Measurements from ENCODE around the gene CSK.

CSK gene

DNA sequence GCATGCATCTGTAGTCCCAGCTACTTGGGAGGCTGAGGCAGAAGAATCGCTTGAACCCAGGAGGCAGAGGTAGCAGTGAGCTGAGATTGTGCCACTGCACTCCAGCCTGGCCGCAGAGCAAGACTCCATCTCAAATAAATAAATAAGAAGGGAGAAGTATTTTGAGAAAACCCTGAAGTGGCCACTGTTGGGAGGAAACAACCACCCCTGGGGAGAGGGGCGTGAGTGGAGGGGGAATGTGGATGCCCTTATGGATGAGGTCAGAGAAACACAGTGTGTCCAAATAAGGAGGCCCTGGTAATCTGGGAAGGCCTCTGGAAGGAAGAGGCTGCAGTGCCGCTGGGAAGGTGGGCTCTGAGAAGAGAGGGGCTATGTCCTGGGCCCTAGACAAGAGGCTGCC lies 40.4 kb downstream of the CSK start:
- Histone ChIP-seq H3K4me1 (ENCODE audit: control insufficient read depth, low read length) (peaks cover 51% of the 10 kb centered on the region), H4K20me1 (ENCODE audit: control insufficient read depth, insufficient read depth, low read depth, low read length) (no peaks in the 10 kb centered on the region), H3K79me2 (ENCODE audit: control insufficient read depth, low read length) (no peaks in the 10 kb centered on the region), H3K36me3 (ENCODE audit: control insufficient read depth, low read length) (no peaks in the 10 kb centered on the region), H3F3A (ENCODE audit: control insufficient read depth, insufficient read depth) (no peaks in the 10 kb centered on the region), H3K27me3 (ENCODE audit: control insufficient read depth, low read length) (peaks cover 8% of the 10 kb centered on the region; the same call in 1 of the 2 replicates), H3K9me3 (ENCODE audit: control insufficient read depth, insufficient read depth, low read length) (no peaks in the 10 kb centered on the region), H3K4me3 (ENCODE audit: low read length) (no peak overlapping the region), H3K9me2 (replicated peaks; ENCODE audit: control insufficient read depth, low read length) (no peaks in the 10 kb centered on the region), H3K27ac (ENCODE audit: low read depth, low read length) (no peak overlapping the region), H3K4me2 (ENCODE audit: low read length) (no peak overlapping the region)
- no peak for TF ChIP-seq EZH2phosphoT487 (IDR thresholded peaks at IDR 0.05; ENCODE audit: borderline replicate concordance, low read length)
- TF ChIP-seq, protein P1, sequence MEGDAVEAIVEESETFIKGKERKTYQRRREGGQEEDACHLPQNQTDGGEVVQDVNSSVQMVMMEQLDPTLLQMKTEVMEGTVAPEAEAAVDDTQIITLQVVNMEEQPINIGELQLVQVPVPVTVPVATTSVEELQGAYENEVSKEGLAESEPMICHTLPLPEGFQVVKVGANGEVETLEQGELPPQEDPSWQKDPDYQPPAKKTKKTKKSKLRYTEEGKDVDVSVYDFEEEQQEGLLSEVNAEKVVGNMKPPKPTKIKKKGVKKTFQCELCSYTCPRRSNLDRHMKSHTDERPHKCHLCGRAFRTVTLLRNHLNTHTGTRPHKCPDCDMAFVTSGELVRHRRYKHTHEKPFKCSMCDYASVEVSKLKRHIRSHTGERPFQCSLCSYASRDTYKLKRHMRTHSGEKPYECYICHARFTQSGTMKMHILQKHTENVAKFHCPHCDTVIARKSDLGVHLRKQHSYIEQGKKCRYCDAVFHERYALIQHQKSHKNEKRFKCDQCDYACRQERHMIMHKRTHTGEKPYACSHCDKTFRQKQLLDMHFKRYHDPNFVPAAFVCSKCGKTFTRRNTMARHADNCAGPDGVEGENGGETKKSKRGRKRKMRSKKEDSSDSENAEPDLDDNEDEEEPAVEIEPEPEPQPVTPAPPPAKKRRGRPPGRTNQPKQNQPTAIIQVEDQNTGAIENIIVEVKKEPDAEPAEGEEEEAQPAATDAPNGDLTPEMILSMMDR (IDR thresholded peaks at IDR 0.05; ENCODE audit: low read depth, low read length, poor library complexity, severe bottlenecking): no peak

DNA sequence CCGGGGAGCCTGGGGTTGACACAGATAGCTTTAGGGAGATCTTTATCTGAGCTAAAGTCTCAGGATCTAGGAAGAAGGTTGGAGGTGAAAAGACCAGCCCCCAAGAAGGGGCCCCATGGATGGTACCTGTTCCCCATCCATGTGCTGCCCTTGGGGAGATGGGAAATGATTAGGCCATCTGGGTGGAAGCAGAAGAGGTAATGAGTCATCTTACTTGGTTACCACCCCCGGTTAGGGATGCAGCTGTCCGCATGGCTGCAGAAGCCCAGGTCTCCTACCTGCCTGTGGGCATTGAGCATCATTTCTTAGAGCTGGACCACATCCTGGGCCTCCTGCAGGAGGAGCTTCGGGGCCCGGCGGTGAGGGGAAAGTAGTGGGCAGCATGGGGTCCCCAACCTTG lies 41.4 kb downstream of the CSK start:
- peaks cover 12% of the 10 kb centered on the region; the same call in 1 of the 2 replicates for H3K27me3 ChIP-seq (ENCODE audit: control insufficient read depth, low read length)
- no peaks in the 10 kb centered on the region for H3K79me2 ChIP-seq (ENCODE audit: control insufficient read depth, low read length)
- H3K4me1 ChIP-seq (ENCODE audit: control insufficient read depth, low read length): peaks cover 45% of the 10 kb centered on the region

DNA sequence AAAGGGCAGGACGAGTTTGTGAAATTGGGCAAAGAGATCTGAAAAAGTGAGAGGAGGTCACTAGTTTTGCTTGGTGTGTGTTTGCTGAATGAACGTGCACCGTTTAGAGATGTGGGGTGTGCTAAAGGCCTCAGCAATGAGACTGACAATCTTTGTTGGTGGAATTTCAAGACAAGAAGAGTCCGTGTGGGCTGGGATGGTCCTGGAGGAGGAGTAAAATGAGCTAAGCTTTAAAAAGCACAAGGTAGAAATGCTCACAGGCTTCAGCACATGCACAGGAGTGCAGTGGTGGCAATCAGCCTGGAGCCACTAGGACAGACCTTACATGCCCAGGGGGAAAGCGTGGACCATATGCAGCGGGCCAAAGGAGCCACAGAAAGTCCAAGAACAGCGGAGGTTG lies 43.1 kb downstream of the CSK start:
- TF ChIP-seq, protein P1 (IDR thresholded peaks at IDR 0.05; ENCODE audit: low read depth, low read length, poor library complexity, severe bottlenecking): no peak
- TF ChIP-seq EZH2phosphoT487 (IDR thresholded peaks at IDR 0.05; ENCODE audit: borderline replicate concordance, low read length): no peak
- Histone ChIP-seq H3K9me2 (replicated peaks; ENCODE audit: control insufficient read depth, low read length) (no peaks in the 10 kb centered on the region), H3K4me1 (ENCODE audit: control insufficient read depth, low read length) (peaks cover 29% of the 10 kb centered on the region), H3K4me3 (ENCODE audit: low read length) (no peak overlapping the region), H4K20me1 (ENCODE audit: control insufficient read depth, insufficient read depth, low read depth, low read length) (no peaks in the 10 kb centered on the region), H3K4me2 (ENCODE audit: low read length) (no peak overlapping the region), H3K36me3 (ENCODE audit: control insufficient read depth, low read length) (no peaks in the 10 kb centered on the region), H3F3A (ENCODE audit: control insufficient read depth, insufficient read depth) (no peaks in the 10 kb centered on the region), H3K27ac (ENCODE audit: low read depth, low read length) (no peak overlapping the region), H3K27me3 (ENCODE audit: control insufficient read depth, low read length) (peaks cover 20% of the 10 kb centered on the region), H3K9me3 (ENCODE audit: control insufficient read depth, insufficient read depth, low read length) (no peaks in the 10 kb centered on the region), H3K79me2 (ENCODE audit: control insufficient read depth, low read length) (no peaks in the 10 kb centered on the region)

More for the DNA sequence above, 41.4 kb downstream of the CSK start:
- H3K9me3 ChIP-seq (ENCODE audit: control insufficient read depth, insufficient read depth, low read length): no peaks in the 10 kb centered on the region
- H3K4me3 ChIP-seq (ENCODE audit: low read length): no peak overlapping the region
- no peaks in the 10 kb centered on the region for H3K9me2 ChIP-seq (replicated peaks; ENCODE audit: control insufficient read depth, low read length)
- H4K20me1 ChIP-seq (ENCODE audit: control insufficient read depth, insufficient read depth, low read depth, low read length): no peaks in the 10 kb centered on the region
- H3F3A ChIP-seq (ENCODE audit: control insufficient read depth, insufficient read depth): no peaks in the 10 kb centered on the region
- H3K4me2 ChIP-seq (ENCODE audit: low read length): no peak overlapping the region
- TF ChIP-seq, protein P1 (IDR thresholded peaks at IDR 0.05; ENCODE audit: low read depth, low read length, poor library complexity, severe bottlenecking): no peak
- TF ChIP-seq EZH2phosphoT487 (IDR thresholded peaks at IDR 0.05; ENCODE audit: borderline replicate concordance, low read length): no peak
- no peaks in the 10 kb centered on the region for H3K36me3 ChIP-seq (ENCODE audit: control insufficient read depth, low read length)
- no peak overlapping the region for H3K27ac ChIP-seq (ENCODE audit: low read depth, low read length)

Measured in DOHH2 (cell line).